ENCODE results near the gene ITPK1. TPM values are rescaled to one million over a fixed set of nuclear protein-coding genes. Genes with fewer than 3 reads are reported as not detected.

ITPK1 gene
- total and polyA plus RNA-seq, 2 experiments from 2014 or later, result 18.7 to 35.0 TPM

- DNase-seq, result no peak
- H4K20me1 ChIP-seq (ENCODE audit: insufficient read depth), result no peaks in the 10 kb centered on the region
- H3K79me2 ChIP-seq (ENCODE audit: insufficient read depth), result no peaks in the 10 kb centered on the region
- no peak overlapping the region for H3K27ac ChIP-seq
- H3K27me3 ChIP-seq (replicated peaks; ENCODE audit: insufficient read depth), result no peaks in the 10 kb centered on the region
- TF ChIP-seq EZH2 (IDR thresholded peaks at IDR 0.05; ENCODE audit: insufficient read depth, poor library complexity, severe bottlenecking) (no peak), EZH2phosphoT487 (IDR thresholded peaks at IDR 0.05; ENCODE audit: insufficient read depth, low read depth) (no peak)
- no peak overlapping the region for H2AFZ ChIP-seq
- peaks cover 19% of the 10 kb centered on the region for H3F3A ChIP-seq (ENCODE audit: insufficient read depth)
- no peak overlapping the region for H3K9ac ChIP-seq
- H3K9me3 ChIP-seq (ENCODE audit: low read depth), result no peaks in the 10 kb centered on the region
- H3K36me3 ChIP-seq (ENCODE audit: low read depth), result no peaks in the 10 kb centered on the region
- in situ Hi-C loops (cut with MboI), result no loop called here
- 91 to 93% methylated on average over 10 of the region's 10 CpGs for WGBS, 2 experiments (ENCODE audit: low coverage in 1 of 2, low lambda C conversion rate in 2 of 2, missing lambda C conversion rate in 2 of 2)
- H3K4me2 ChIP-seq (ENCODE audit: unreplicated experiment), result no peak overlapping the region
- peaks cover 15% of the 10 kb centered on the region for H3K4me1 ChIP-seq (ENCODE audit: insufficient read depth)
- H3K4me3 ChIP-seq, result no peak overlapping the region
- no peaks in the 10 kb centered on the region for H3K9me2 ChIP-seq (ENCODE audit: insufficient read depth)
Measured at GRCh38 chr14:92969430-92969829, 146.3 kb downstream of the ITPK1 start.

GRCh38 chr14:92968291-92969020, 147.3 kb downstream of the ITPK1 start:
- H3K27me3 ChIP-seq (replicated peaks; ENCODE audit: insufficient read depth), result no peaks in the 10 kb centered on the region
- H3K79me2 ChIP-seq (ENCODE audit: insufficient read depth), result 0 out of 2 replicates have a peak, but pooled peaks cover 4% of the 10 kb centered on the region
- DNase-seq, result no peak
- no peak overlapping the region for H3K4me2 ChIP-seq (ENCODE audit: unreplicated experiment)
- no peak overlapping the region for H3K9ac ChIP-seq
- 95 to 96% methylated on average over 14 of the region's 14 CpGs for WGBS, 2 experiments (ENCODE audit: low coverage in 1 of 2, low lambda C conversion rate in 2 of 2, missing lambda C conversion rate in 2 of 2)
- no peak overlapping the region for H3K27ac ChIP-seq
- no peak overlapping the region for H2AFZ ChIP-seq
- no peaks in the 10 kb centered on the region for H3K36me3 ChIP-seq (ENCODE audit: low read depth)
- H4K20me1 ChIP-seq (ENCODE audit: insufficient read depth), result no peaks in the 10 kb centered on the region
- no peaks in the 10 kb centered on the region for H3K9me3 ChIP-seq (ENCODE audit: low read depth)
- H3K4me3 ChIP-seq, result no peak overlapping the region
- in situ Hi-C loops (cut with MboI), result no loop called here
- no peaks in the 10 kb centered on the region for H3K9me2 ChIP-seq (ENCODE audit: insufficient read depth)
- H3F3A ChIP-seq (ENCODE audit: insufficient read depth), result peaks cover 14% of the 10 kb centered on the region
- peaks cover 6% of the 10 kb centered on the region for H3K4me1 ChIP-seq (ENCODE audit: insufficient read depth)
- TF ChIP-seq EZH2 (IDR thresholded peaks at IDR 0.05; ENCODE audit: insufficient read depth, poor library complexity, severe bottlenecking), result no peak
- TF ChIP-seq EZH2phosphoT487 (IDR thresholded peaks at IDR 0.05; ENCODE audit: insufficient read depth, low read depth), result no peak

- no peak for TF ChIP-seq EZH2phosphoT487 (IDR thresholded peaks at IDR 0.05; ENCODE audit: insufficient read depth, low read depth)
- TF ChIP-seq EZH2 (IDR thresholded peaks at IDR 0.05; ENCODE audit: insufficient read depth, poor library complexity, severe bottlenecking), result no peak
- peak; percentile 22 for DNase-seq
- in situ Hi-C loops (cut with MboI), result no loop called here
- no peak overlapping the region for H3K27ac ChIP-seq
- no peaks in the 10 kb centered on the region for H3K9me2 ChIP-seq (ENCODE audit: insufficient read depth)
- no peaks in the 10 kb centered on the region for H4K20me1 ChIP-seq (ENCODE audit: insufficient read depth)
- no peaks in the 10 kb centered on the region for H3K27me3 ChIP-seq (replicated peaks; ENCODE audit: insufficient read depth)
- 89 to 90% methylated on average over 2 of the region's 2 CpGs for WGBS, 2 experiments (ENCODE audit: low coverage in 1 of 2, low lambda C conversion rate in 2 of 2, missing lambda C conversion rate in 2 of 2)
- 0 out of 2 replicates have a peak, but pooled peaks cover 8% of the 10 kb centered on the region for H3F3A ChIP-seq (ENCODE audit: insufficient read depth)
- no peaks in the 10 kb centered on the region for H3K4me1 ChIP-seq (ENCODE audit: insufficient read depth)
- no peaks in the 10 kb centered on the region for H3K36me3 ChIP-seq (ENCODE audit: low read depth)
- no peak overlapping the region for H3K4me3 ChIP-seq
- H2AFZ ChIP-seq, result no peak overlapping the region
- no peaks in the 10 kb centered on the region for H3K9me3 ChIP-seq (ENCODE audit: low read depth)
- no peak overlapping the region for H3K4me2 ChIP-seq (ENCODE audit: unreplicated experiment)
- no peak overlapping the region for H3K9ac ChIP-seq
- 0 out of 2 replicates have a peak, but pooled peaks cover 4% of the 10 kb centered on the region for H3K79me2 ChIP-seq (ENCODE audit: insufficient read depth)
Measured at GRCh38 chr14:92967346-92967926, 148.3 kb downstream of the ITPK1 start.

- Histone ChIP-seq H3K4me2 (ENCODE audit: unreplicated experiment) (no peak overlapping the region), H3F3A (ENCODE audit: insufficient read depth) (no peaks in the 10 kb centered on the region), H3K9me3 (ENCODE audit: low read depth) (no peaks in the 10 kb centered on the region), H3K4me1 (ENCODE audit: insufficient read depth) (peaks cover 8% of the 10 kb centered on the region), H3K4me3 (no peak overlapping the region), H2AFZ (no peak overlapping the region), H3K9ac (no peak overlapping the region), H3K27ac (no peak overlapping the region), H3K79me2 (ENCODE audit: insufficient read depth) (0 out of 2 replicates have a peak, but pooled peaks cover 4% of the 10 kb centered on the region), H4K20me1 (ENCODE audit: insufficient read depth) (no peaks in the 10 kb centered on the region), H3K36me3 (ENCODE audit: low read depth) (no peaks in the 10 kb centered on the region), H3K9me2 (ENCODE audit: insufficient read depth) (no peaks in the 10 kb centered on the region), H3K27me3 (replicated peaks; ENCODE audit: insufficient read depth) (no peaks in the 10 kb centered on the region)
- in situ Hi-C loops (cut with MboI), result no loop called here
- WGBS, 2 experiments (ENCODE audit: low coverage in 1 of 2, low lambda C conversion rate in 2 of 2, missing lambda C conversion rate in 2 of 2), result 88 to 96% methylated on average over 1 of the region's 1 CpG
- TF ChIP-seq EZH2 (IDR thresholded peaks at IDR 0.05; ENCODE audit: insufficient read depth, poor library complexity, severe bottlenecking), result no peak
- no peak for TF ChIP-seq EZH2phosphoT487 (IDR thresholded peaks at IDR 0.05; ENCODE audit: insufficient read depth, low read depth)
- no peak for DNase-seq
Measured at GRCh38 chr14:92965281-92965680, 150.4 kb downstream of the ITPK1 start.

Measured in GM23248 (cell line).